ENCODE data around the gene TRMO.

DNA sequence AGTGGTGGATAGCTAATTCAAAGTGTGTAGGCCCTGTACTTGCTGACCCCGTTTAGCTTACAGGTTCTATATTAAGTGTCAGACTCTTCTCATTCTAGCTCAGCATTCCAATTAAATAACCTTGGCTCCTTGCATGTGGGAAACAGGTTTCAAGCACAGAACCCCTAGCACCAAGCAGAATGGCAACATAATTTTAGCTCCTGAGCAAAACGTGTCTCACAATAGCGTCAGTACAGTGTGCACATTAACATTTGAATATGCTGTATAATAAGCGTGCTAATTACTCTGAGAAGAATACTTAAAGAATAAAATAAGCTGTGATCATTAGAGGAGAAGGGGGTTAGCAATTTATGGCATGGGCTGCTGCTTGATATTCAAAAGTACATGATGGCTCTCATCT is 39.8 kb upstream of the TRMO start:
- TF ChIP-seq RAD21 (CRISPR knock-in tag; conservative IDR thresholded peaks at IDR 0.05 in 1 of 2, IDR thresholded peaks at IDR 0.05 in 1 of 2): no peak
- TF ChIP-seq ZNF263 (CRISPR knock-in tag; IDR thresholded peaks at IDR 0.05; ENCODE audit: borderline replicate concordance): no peak
- no peak for TF ChIP-seq ZNF347 (CRISPR knock-in tag; IDR thresholded peaks at IDR 0.05; ENCODE audit: low read depth)
- TF ChIP-seq, protein P1, sequence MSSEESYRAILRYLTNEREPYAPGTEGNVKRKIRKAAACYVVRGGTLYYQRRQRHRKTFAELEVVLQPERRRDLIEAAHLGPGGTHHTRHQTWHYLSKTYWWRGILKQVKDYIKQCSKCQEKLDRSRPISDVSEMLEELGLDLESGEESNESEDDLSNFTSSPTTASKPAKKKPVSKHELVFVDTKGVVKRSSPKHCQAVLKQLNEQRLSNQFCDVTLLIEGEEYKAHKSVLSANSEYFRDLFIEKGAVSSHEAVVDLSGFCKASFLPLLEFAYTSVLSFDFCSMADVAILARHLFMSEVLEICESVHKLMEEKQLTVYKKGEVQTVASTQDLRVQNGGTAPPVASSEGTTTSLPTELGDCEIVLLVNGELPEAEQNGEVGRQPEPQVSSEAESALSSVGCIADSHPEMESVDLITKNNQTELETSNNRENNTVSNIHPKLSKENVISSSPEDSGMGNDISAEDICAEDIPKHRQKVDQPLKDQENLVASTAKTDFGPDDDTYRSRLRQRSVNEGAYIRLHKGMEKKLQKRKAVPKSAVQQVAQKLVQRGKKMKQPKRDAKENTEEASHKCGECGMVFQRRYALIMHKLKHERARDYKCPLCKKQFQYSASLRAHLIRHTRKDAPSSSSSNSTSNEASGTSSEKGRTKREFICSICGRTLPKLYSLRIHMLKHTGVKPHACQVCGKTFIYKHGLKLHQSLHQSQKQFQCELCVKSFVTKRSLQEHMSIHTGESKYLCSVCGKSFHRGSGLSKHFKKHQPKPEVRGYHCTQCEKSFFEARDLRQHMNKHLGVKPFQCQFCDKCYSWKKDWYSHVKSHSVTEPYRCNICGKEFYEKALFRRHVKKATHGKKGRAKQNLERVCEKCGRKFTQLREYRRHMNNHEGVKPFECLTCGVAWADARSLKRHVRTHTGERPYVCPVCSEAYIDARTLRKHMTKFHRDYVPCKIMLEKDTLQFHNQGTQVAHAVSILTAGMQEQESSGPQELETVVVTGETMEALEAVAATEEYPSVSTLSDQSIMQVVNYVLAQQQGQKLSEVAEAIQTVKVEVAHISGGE (CRISPR knock-in tag; IDR thresholded peaks at IDR 0.05): no peak; a peak in 1 of 6 replicates
